GM12873 (cell line): Measurements from ENCODE around the gene DTYMK.
A peak's percentile ranks its signal among the peaks of the same experiment; 100 is the strongest.

ENCODE experiments used
- CTCF ChIP-seq: IDR thresholded peaks from 2 replicates; pipeline ENCODE4 v1.5.1; 2012; ENCODE audit warnings: low read depth, mild to moderate bottlenecking, moderate library complexity, low read length, control low read depth; ENCODE audit not compliant: insufficient read depth; ENCODE audit errors: missing control alignments

Gene DTYMK

GRCh38 chr2:241730671-241731293, 44.2 kb upstream of the DTYMK start:
- no peak for TF ChIP-seq CTCF

GRCh38 chr2:241729868-241730267, 43.3 kb upstream of the DTYMK start:
- TF ChIP-seq CTCF, result no peak

- TF ChIP-seq CTCF, result no peak
Measured at GRCh38 chr2:241728627-241729026, 42.0 kb upstream of the DTYMK start.

- no peak for TF ChIP-seq CTCF
Measured at GRCh38 chr2:241728000-241728399, 41.4 kb upstream of the DTYMK start.

- no peak for TF ChIP-seq CTCF
Measured at GRCh38 chr2:241726459-241726858, 39.8 kb upstream of the DTYMK start.

- no peak for TF ChIP-seq CTCF
Measured at GRCh38 chr2:241724975-241725870, 38.6 kb upstream of the DTYMK start.

- peak; percentile 20 for TF ChIP-seq CTCF
Measured at GRCh38 chr2:241724259-241724974, 37.8 kb upstream of the DTYMK start.
